Ovary (tissue), 9 donors: ENCODE results near the gene DIRAS1. TPM values are rescaled to one million over a fixed set of nuclear protein-coding genes. Genes with fewer than 3 reads are reported as not detected.

ENCODE experiments used
- DNase-seq, 5 donors: peaks; one replicate each; pipeline ENCODE4 v3.0.0-alpha.2; 2019 to 2020
- H3K27ac ChIP-seq, 2 donors: fragments of 200-600 bp; one replicate each; pipeline versions ENCODE4 v1.5.1 to v1.8.0; 2019 to 2022
- H3K27me3 ChIP-seq: fragments of 200-600 bp; one replicate; pipeline ENCODE4 v1.8.0; 2022
- H3K36me3 ChIP-seq: fragments of 200-600 bp; sonication (generic); one replicate; pipeline ENCODE4 v1.5.1; 2019
- H3K4me1 ChIP-seq: one replicate; pipeline ENCODE4 v1.8.1; 2013; ENCODE audit warnings: mild to moderate bottlenecking, moderate library complexity; ENCODE audit not compliant: insufficient read depth
- H3K4me3 ChIP-seq: fragments of 200-600 bp; sonication (generic); one replicate; pipeline ENCODE4 v1.5.1; 2017
- H3K9me3 ChIP-seq, 2 donors: fragments of 200-600 bp in 1 of 2; sonication (generic) in 1 of 2; one replicate each; pipeline versions ENCODE4 v1.5.1 to v1.8.1; 2013 to 2019; ENCODE audit warnings: mild to moderate bottlenecking in 1 of 2, moderate library complexity in 1 of 2
- EP300 ChIP-seq: sonication (generic); formaldehyde crosslinking; IDR thresholded peaks from one replicate; pipeline ENCODE4 v1.6.1; 2017; ENCODE audit warnings: antibody characterized with exemption
- POLR2A ChIP-seq: fragments of 450-650 bp; IDR thresholded peaks from one replicate; pipeline ENCODE4 v1.6.1; 2017; ENCODE audit warnings: antibody characterized with exemption, mild to moderate bottlenecking, moderate library complexity
- WGBS, 3 donors: extraction: QIAGEN DNeasy Blood & Tissue Kit in 1 of 3; methylation state at CpG; one replicate each; pipeline versions ENCODE4 v1.1.5 to v1.1.7; 2013 to 2017; 5-methylcytosine and 5-hydroxymethylcytosine counted together
- intact Hi-C, 4 donors: fragments of 100-400 bp; cut with DNase I; formaldehyde crosslinking; loops; one replicate each; pipeline versions ENCODE4 v1.11.0 to v1.15.1; 2022 to 2023
- polyA plus RNA-seq, 2 donors: library from polyadenylated mRNA; stranded (reverse); fragments of 200-250 nt in 1 of 2; fragments of 350-450 nt in 1 of 2; fragmentation: Illumina TruSeq in 1 of 2; extraction: RNeasy Lipid Tissue Mini Kit (QIAGEN cat#74804) in 1 of 2; gene quantifications; one replicate each; pipeline ENCODE4 v1.2.3, GENCODE V29; 2013 to 2014
- total RNA-seq, 7 donors: library from RNA; depleted of rRNA in 2 of 7; stranded (reverse); fragments of >200 nt in 2 of 7; fragmentation: NEBNext Ultra II Directional in 3 of 7; extraction: Animal tissue kit (Norgen Biotek cat#: 25700) in 3 of 7; gene quantifications; one replicate each; pipeline versions ENCODE4 v1.1.0 to v1.2.4, GENCODE V29; 2016 to 2023
- TF ChIP-seq, protein P1 (sequence below), 3 donors: fragments of 450-650 bp in 2 of 3; fragments of 200-600 bp in 1 of 3; IDR thresholded peaks; one replicate each; pipeline versions ENCODE4 v1.5.1 to v1.8.0; 2016 to 2022; ENCODE audit warnings: antibody characterized with exemption in 3 of 3, mild to moderate bottlenecking in 1 of 3
- donor health status: DM: no; HTN: no; CAD: no; lungs with moderate emphysema.
- donor health status: DM: no; HTN: no; CAD: no.
- donor health status: Bipolar disorder and iron deficiency.
- donor health status: DM: yes; HTN: yes; CAD: no.
- donor health status: DM: no; HTN: no; CAD: no.
- donor health status: DM: yes; HTN: yes; CAD: no.

DIRAS1 gene
- total and polyA plus RNA-seq, 9 donors: 0.24 to 16.0 (median 5.7) TPM

DNA sequence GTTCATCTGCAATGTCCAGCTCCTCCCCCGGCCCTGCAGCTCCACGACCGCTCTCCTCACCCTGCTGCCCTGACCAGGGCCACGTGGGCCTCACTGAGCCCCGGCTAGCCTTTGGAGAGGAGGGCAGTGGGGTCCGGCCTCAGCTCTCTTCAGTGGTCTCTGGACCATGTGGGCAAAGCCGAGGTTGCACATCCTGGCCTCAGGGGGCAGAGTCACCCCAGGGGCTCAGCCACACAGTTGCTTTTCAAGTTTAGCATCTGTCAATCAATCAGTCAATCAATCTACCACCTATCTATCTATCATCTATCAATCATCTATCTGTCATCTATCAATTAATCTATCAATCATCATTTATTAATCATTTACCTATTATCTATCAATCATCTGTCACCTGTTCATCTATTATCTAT lies 3.0 kb upstream of the DIRAS1 start:
- TF ChIP-seq POLR2A: no peak
- TF ChIP-seq, protein P1, sequence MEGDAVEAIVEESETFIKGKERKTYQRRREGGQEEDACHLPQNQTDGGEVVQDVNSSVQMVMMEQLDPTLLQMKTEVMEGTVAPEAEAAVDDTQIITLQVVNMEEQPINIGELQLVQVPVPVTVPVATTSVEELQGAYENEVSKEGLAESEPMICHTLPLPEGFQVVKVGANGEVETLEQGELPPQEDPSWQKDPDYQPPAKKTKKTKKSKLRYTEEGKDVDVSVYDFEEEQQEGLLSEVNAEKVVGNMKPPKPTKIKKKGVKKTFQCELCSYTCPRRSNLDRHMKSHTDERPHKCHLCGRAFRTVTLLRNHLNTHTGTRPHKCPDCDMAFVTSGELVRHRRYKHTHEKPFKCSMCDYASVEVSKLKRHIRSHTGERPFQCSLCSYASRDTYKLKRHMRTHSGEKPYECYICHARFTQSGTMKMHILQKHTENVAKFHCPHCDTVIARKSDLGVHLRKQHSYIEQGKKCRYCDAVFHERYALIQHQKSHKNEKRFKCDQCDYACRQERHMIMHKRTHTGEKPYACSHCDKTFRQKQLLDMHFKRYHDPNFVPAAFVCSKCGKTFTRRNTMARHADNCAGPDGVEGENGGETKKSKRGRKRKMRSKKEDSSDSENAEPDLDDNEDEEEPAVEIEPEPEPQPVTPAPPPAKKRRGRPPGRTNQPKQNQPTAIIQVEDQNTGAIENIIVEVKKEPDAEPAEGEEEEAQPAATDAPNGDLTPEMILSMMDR (IDR thresholded peaks at IDR 0.05): no peak
- no peak for TF ChIP-seq EP300
- Histone ChIP-seq H3K4me3 (no peak overlapping the region), H3K27ac (no peak overlapping the region), H3K4me1 (peaks cover 14% of the 10 kb centered on the region), H3K9me3 (no peaks in the 10 kb centered on the region), H3K27me3 (no peaks in the 10 kb centered on the region), H3K36me3 (no peaks in the 10 kb centered on the region)
- intact Hi-C loops: loop anchor here in 1 of 4 donors (10.0 kb wide), 1 partner anchor 69 kb away; no protein-coding TSS in a partner anchor
- WGBS, 3 donors: 59 to 71% (median 71%) methylated on average over 7 of the region's 7 CpGs
- DNase-seq: no peak

DNA sequence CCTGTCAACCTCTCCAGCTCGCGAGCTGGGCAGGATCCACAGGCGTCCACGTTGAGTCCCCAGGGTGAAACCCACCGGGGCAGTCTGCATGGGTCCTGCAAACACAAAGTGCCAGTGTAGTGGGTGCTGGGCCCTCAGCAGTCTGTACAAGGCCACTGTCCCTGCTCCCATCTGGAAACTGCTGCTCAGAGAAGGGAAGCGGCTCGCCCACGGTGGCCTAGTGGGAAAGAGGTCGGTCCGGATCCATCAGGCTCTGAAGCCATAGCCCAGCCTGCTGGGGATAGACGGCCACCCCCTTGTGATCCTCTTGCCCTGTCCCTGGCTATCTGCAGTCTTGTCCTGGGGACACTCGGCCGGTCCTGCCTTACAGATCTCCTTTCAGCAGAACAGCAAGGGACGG lies 2.6 kb upstream of the DIRAS1 start:
- no peaks in the 10 kb centered on the region for H3K9me3 ChIP-seq
- no peak overlapping the region for H3K4me3 ChIP-seq
- H3K27ac ChIP-seq: peak overlapping the region in 1 of 2 donors; percentile 53
- no peaks in the 10 kb centered on the region for H3K27me3 ChIP-seq
- intact Hi-C loops: loop anchor here in 1 of 4 donors (10.0 kb wide), 1 partner anchor 69 kb away; no protein-coding TSS in a partner anchor
- no peak for TF ChIP-seq POLR2A
- TF ChIP-seq, protein P1 (IDR thresholded peaks at IDR 0.05): no peak
- TF ChIP-seq EP300: no peak
- peaks cover 14% of the 10 kb centered on the region for H3K4me1 ChIP-seq
- no peaks in the 10 kb centered on the region for H3K36me3 ChIP-seq
- no peak for DNase-seq
- 67 to 79% (median 68%) methylated on average over 14 of the region's 14 CpGs for WGBS, 3 donors

DNA sequence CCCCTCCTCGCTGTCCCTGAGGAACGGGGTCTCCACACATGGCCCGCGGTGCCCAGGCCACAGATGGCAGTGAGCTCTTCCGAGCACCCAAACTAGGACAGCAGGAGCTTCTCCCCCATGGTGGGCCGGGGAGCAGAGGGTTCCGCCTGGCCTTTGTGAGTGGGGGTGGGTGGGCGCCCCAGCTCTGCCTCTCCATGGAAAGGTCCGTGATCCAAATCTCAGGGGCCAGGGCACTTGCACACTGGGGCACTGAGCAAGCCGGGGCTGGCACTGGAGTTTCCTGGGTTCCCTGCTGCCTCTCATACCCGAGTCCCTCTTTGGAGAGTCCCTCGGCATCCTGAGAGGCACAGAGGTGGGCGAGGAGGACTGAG lies 2.2 kb upstream of the DIRAS1 start:
- H3K36me3 ChIP-seq: no peaks in the 10 kb centered on the region
- no peak for DNase-seq
- no peaks in the 10 kb centered on the region for H3K27me3 ChIP-seq
- peak overlapping the region in 1 of 2 donors; percentile 53 for H3K27ac ChIP-seq
- TF ChIP-seq POLR2A (no peak), EP300 (no peak)
- TF ChIP-seq, protein P1 (IDR thresholded peaks at IDR 0.05): no peak
- H3K4me1 ChIP-seq: peaks cover 14% of the 10 kb centered on the region
- WGBS, 3 donors: 37 to 46% (median 40%) methylated on average over 13 of the region's 13 CpGs
- intact Hi-C loops: loop anchor here in 1 of 4 donors (10.0 kb wide), 1 partner anchor 69 kb away; no protein-coding TSS in a partner anchor
- no peaks in the 10 kb centered on the region for H3K9me3 ChIP-seq
- no peak overlapping the region for H3K4me3 ChIP-seq

DNA sequence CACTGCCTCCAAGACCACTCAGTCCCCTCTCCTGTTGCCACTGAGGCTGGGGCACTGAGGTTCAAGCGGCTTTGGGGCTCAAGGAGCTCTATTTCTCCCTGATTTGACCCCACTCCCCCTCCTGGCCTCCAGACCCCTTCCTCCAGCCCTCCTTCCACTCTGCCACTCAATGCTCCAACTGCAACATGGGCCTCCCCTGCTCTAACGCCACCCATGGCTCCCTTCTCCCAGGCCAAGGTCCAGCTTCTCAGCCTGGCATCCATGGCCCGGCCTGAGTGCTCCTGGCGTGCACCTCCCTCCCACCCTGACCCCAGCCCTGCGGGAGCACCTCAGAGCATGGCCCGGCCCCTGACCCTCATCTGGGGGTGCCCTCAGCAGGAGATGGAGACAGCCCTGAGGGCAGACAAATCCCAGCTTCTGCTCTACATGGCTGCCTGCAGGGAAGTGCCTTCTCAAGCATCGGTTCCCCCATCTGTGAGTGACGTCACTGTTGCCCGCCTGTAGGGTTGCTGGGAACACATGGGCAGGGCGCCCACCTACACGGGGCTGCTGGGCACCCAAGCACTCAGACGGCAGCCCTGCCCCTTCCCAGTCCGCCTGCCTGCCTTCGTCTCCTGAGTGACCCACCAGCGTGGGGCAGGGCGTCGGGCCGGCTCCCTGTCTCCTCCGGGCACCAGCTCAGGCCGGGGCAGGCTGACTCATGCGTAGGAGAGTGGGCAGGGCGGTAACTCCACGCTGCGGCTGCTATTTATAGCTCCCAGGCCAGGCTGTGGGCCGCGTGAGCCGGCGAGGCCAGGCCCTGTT lies 1.6 kb upstream of the DIRAS1 start:
- Histone ChIP-seq H3K36me3 (no peaks in the 10 kb centered on the region), H3K27me3 (no peaks in the 10 kb centered on the region), H3K27ac (peak overlapping the region in 1 of 2 donors; percentile 53), H3K4me3 (no peak overlapping the region), H3K4me1 (peaks cover 14% of the 10 kb centered on the region), H3K9me3 (no peaks in the 10 kb centered on the region)
- peak; percentile 81 to 88 (median 83) for DNase-seq
- intact Hi-C loops: loop anchor here in 1 of 4 donors (10.0 kb wide), 1 partner anchor 68 kb away; no protein-coding TSS in a partner anchor
- 23 to 42% (median 24%) methylated on average over 12 to 28 of the region's 28 CpGs for WGBS, 3 donors
- TF ChIP-seq EP300: no peak
- TF ChIP-seq, protein P1 (IDR thresholded peaks at IDR 0.05): no peak
- no peak for TF ChIP-seq POLR2A
